Ovary (tissue), 9 donors: ENCODE data around the gene DSCAM. TPM values are rescaled to one million over a fixed set of nuclear protein-coding genes. Genes with fewer than 3 reads are reported as not detected.

Experiments
- DNase-seq, 5 donors: peaks; one replicate each; pipeline ENCODE4 v3.0.0-alpha.2; 2019 to 2020
- H3K27ac ChIP-seq, 2 donors: fragments of 200-600 bp; one replicate each; pipeline versions ENCODE4 v1.5.1 to v1.8.0; 2019 to 2022
- H3K27me3 ChIP-seq: fragments of 200-600 bp; one replicate; pipeline ENCODE4 v1.8.0; 2022
- H3K36me3 ChIP-seq: fragments of 200-600 bp; sonication (generic); one replicate; pipeline ENCODE4 v1.5.1; 2019
- H3K4me1 ChIP-seq: one replicate; pipeline ENCODE4 v1.8.1; 2013; ENCODE audit warnings: mild to moderate bottlenecking, moderate library complexity; ENCODE audit not compliant: insufficient read depth
- H3K4me3 ChIP-seq: fragments of 200-600 bp; sonication (generic); one replicate; pipeline ENCODE4 v1.5.1; 2017
- H3K9me3 ChIP-seq, 2 donors: fragments of 200-600 bp in 1 of 2; sonication (generic) in 1 of 2; one replicate each; pipeline versions ENCODE4 v1.5.1 to v1.8.1; 2013 to 2019; ENCODE audit warnings: mild to moderate bottlenecking in 1 of 2, moderate library complexity in 1 of 2
- CTCF ChIP-seq, 3 donors: fragments of 450-650 bp in 2 of 3; fragments of 200-600 bp in 1 of 3; IDR thresholded peaks; one replicate each; pipeline versions ENCODE4 v1.5.1 to v1.8.0; 2016 to 2022; ENCODE audit warnings: antibody characterized with exemption in 3 of 3, mild to moderate bottlenecking in 1 of 3
- EP300 ChIP-seq: sonication (generic); formaldehyde crosslinking; IDR thresholded peaks from one replicate; pipeline ENCODE4 v1.6.1; 2017; ENCODE audit warnings: antibody characterized with exemption
- POLR2A ChIP-seq: fragments of 450-650 bp; IDR thresholded peaks from one replicate; pipeline ENCODE4 v1.6.1; 2017; ENCODE audit warnings: antibody characterized with exemption, mild to moderate bottlenecking, moderate library complexity
- WGBS, 3 donors: extraction: QIAGEN DNeasy Blood & Tissue Kit in 1 of 3; methylation state at CpG; one replicate each; pipeline versions ENCODE4 v1.1.5 to v1.1.7; 2013 to 2017; 5-methylcytosine and 5-hydroxymethylcytosine counted together
- intact Hi-C, 4 donors: fragments of 100-400 bp; cut with DNase I; formaldehyde crosslinking; loops; one replicate each; pipeline versions ENCODE4 v1.11.0 to v1.15.1; 2022 to 2023
- polyA plus RNA-seq, 2 donors: library from polyadenylated mRNA; stranded (reverse); fragments of 200-250 nt in 1 of 2; fragments of 350-450 nt in 1 of 2; fragmentation: Illumina TruSeq in 1 of 2; extraction: RNeasy Lipid Tissue Mini Kit (QIAGEN cat#74804) in 1 of 2; gene quantifications; one replicate each; pipeline ENCODE4 v1.2.3, GENCODE V29; 2013 to 2014
- total RNA-seq, 7 donors: library from RNA; depleted of rRNA in 2 of 7; stranded (reverse); fragments of >200 nt in 2 of 7; fragmentation: NEBNext Ultra II Directional in 3 of 7; extraction: Animal tissue kit (Norgen Biotek cat#: 25700) in 3 of 7; gene quantifications; one replicate each; pipeline versions ENCODE4 v1.1.0 to v1.2.4, GENCODE V29; 2016 to 2023
- donor health status: DM: no; HTN: no; CAD: no; lungs with moderate emphysema.
- donor health status: DM: no; HTN: no; CAD: no.
- donor health status: Bipolar disorder and iron deficiency.
- donor health status: DM: yes; HTN: yes; CAD: no.
- donor health status: DM: no; HTN: no; CAD: no.
- donor health status: DM: yes; HTN: yes; CAD: no.

The DSCAM gene
- total and polyA plus RNA-seq, 9 donors: under 0.01 to 0.12 (median 0.04) TPM; not detected in 5

GRCh38 chr21:40832316-40832715, 14.6 kb downstream of the DSCAM start:
- Histone ChIP-seq H3K4me1 (no peaks in the 10 kb centered on the region), H3K36me3 (no peaks in the 10 kb centered on the region), H3K4me3 (no peak overlapping the region), H3K27me3 (no peaks in the 10 kb centered on the region), H3K27ac (no peak overlapping the region), H3K9me3 (no peaks in the 10 kb centered on the region)
- no peak for TF ChIP-seq EP300
- TF ChIP-seq POLR2A: no peak
- no peak for TF ChIP-seq CTCF (IDR thresholded peaks at IDR 0.05)
- no peak for DNase-seq
- 86 to 91% (median 86%) methylated on average over 6 of the region's 6 CpGs for WGBS, 3 donors
- intact Hi-C loops: loop anchor here in 1 of 4 donors (5.0 kb wide), 1 partner anchor 1980 kb away; no protein-coding TSS in a partner anchor

GRCh38 chr21:40830836-40831235, 16.1 kb downstream of the DSCAM start:
- intact Hi-C loops: loop anchor here in 1 of 4 donors (5.0 kb wide), 1 partner anchor 1981 kb away; no protein-coding TSS in a partner anchor
- Histone ChIP-seq H3K36me3 (no peaks in the 10 kb centered on the region), H3K4me1 (no peaks in the 10 kb centered on the region), H3K9me3 (no peaks in the 10 kb centered on the region), H3K27ac (no peak overlapping the region), H3K4me3 (no peak overlapping the region), H3K27me3 (no peaks in the 10 kb centered on the region)
- 44 to 78% (median 70%) methylated on average over 4 of the region's 4 CpGs for WGBS, 3 donors
- no peak for TF ChIP-seq POLR2A
- no peak for DNase-seq

GRCh38 chr21:40829791-40830190, 17.2 kb downstream of the DSCAM start:
- no peaks in the 10 kb centered on the region for H3K27me3 ChIP-seq
- no peak overlapping the region for H3K4me3 ChIP-seq
- intact Hi-C loops: loop anchor here in 1 of 4 donors (5.0 kb wide), 1 partner anchor 1983 kb away; no protein-coding TSS in a partner anchor
- H3K4me1 ChIP-seq: no peaks in the 10 kb centered on the region
- H3K36me3 ChIP-seq: no peaks in the 10 kb centered on the region
- no peak for DNase-seq
- no peak overlapping the region for H3K27ac ChIP-seq
- TF ChIP-seq CTCF (IDR thresholded peaks at IDR 0.05): no peak
- no peak for TF ChIP-seq POLR2A
- TF ChIP-seq EP300: no peak
- 62 to 79% (median 78%) methylated on average over 2 of the region's 2 CpGs for WGBS, 3 donors
- no peaks in the 10 kb centered on the region for H3K9me3 ChIP-seq

DNA sequence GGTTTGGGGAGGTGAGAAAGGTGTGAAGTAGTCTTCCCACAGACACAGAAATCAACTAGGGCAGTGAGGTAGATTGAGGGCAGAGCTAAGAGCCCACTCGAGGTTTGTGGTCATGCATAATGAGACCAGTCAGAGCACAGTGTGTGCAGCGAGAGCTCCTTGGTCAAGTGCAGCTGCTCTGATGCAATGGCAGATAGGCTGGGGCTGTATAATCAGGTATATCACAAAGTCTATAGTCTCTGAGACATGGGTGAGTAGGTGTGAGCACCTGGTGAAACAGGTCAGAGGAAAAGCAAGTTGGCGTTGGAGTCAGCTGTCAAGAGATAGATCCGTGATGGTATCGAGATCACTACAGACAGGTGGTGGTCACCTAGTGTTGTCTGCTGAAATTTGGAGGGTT, 17.6 kb downstream of the DSCAM start:
- TF ChIP-seq EP300: no peak
- TF ChIP-seq CTCF (IDR thresholded peaks at IDR 0.05): no peak
- no peak for TF ChIP-seq POLR2A
- intact Hi-C loops: no loop called here
- 87 to 91% (median 91%) methylated on average over 5 of the region's 5 CpGs for WGBS, 3 donors
- Histone ChIP-seq H3K36me3 (no peaks in the 10 kb centered on the region), H3K4me1 (no peaks in the 10 kb centered on the region), H3K27ac (no peak overlapping the region), H3K4me3 (no peak overlapping the region), H3K9me3 (no peaks in the 10 kb centered on the region), H3K27me3 (no peaks in the 10 kb centered on the region)
- DNase-seq: no peak

DNA sequence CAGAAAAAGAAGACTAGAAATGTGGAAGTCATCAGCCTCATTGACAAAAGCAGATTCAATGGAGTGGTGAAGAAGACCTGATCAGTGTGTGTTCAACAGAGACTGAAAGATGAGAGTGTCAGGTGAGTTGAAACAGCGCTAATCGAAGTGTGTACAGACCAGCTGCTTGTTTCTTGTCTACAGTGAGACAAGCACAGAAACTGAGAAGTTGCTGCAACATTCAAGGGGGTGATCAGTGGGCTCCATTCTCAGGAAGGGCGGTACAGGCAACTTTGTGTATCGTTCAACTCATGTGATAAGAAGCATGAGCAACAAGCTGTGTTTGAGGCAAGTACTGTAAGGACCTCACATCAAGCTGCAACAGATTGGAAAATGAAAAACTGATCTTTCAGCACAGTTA, 19.4 kb downstream of the DSCAM start:
- TF ChIP-seq EP300 (no peak), POLR2A (no peak), CTCF (IDR thresholded peaks at IDR 0.05) (no peak)
- no peak overlapping the region for H3K27ac ChIP-seq
- no peaks in the 10 kb centered on the region for H3K36me3 ChIP-seq
- H3K4me3 ChIP-seq: no peak overlapping the region
- H3K4me1 ChIP-seq: no peaks in the 10 kb centered on the region
- no peaks in the 10 kb centered on the region for H3K9me3 ChIP-seq
- DNase-seq: no peak
- intact Hi-C loops: no loop called here
- WGBS, 3 donors: 89 to 91% (median 90%) methylated on average over 4 of the region's 4 CpGs
- H3K27me3 ChIP-seq: no peaks in the 10 kb centered on the region
